Gastroesophageal sphincter (tissue), 4 donors: ENCODE measurements around the gene SEPTIN11. TPM values are rescaled to one million over a fixed set of nuclear protein-coding genes. Genes with fewer than 3 reads are reported as not detected.

Experiments
- ATAC-seq: fragments of 150-250 bp; one replicate; pipeline ENCODE4 v1.9.1; 2016; ENCODE audit warnings: mild to moderate bottlenecking, moderate library complexity
- H3K27ac ChIP-seq, 4 donors: fragments of 200-600 bp; sonication (generic) in 3 of 4; 1 replicate in 3 of 4; 2 replicates in 1 of 4; pipeline ENCODE4 v1.5.1; 2016 to 2019
- H3K27me3 ChIP-seq: fragments of 200-600 bp; sonication (generic); one replicate; pipeline ENCODE4 v1.5.1; 2019
- H3K36me3 ChIP-seq, 2 donors: fragments of 200-600 bp; sonication (generic); one replicate each; pipeline ENCODE4 v1.5.1; 2019; ENCODE audit warnings: control low read depth in 1 of 2
- H3K4me1 ChIP-seq, 3 donors: fragments of 200-600 bp; sonication (generic); 1 replicate in 2 of 3; 2 replicates in 1 of 3; pipeline ENCODE4 v1.5.1; 2016 to 2019; ENCODE audit warnings: control low read depth in 2 of 3
- H3K4me3 ChIP-seq, 2 donors: fragments of 200-600 bp; sonication (generic); one replicate each; pipeline ENCODE4 v1.5.1; 2019; ENCODE audit warnings: mild to moderate bottlenecking in 1 of 2, moderate library complexity in 1 of 2
- H3K9me3 ChIP-seq, 3 donors: fragments of 200-600 bp; sonication (generic); one replicate each; pipeline ENCODE4 v1.5.1; 2017 to 2019; ENCODE audit warnings: control low read depth in 2 of 3
- CTCF ChIP-seq, 4 experiments: fragments of 200-600 bp in 2 of 4; fragments of 450-650 bp in 2 of 4; sonication (generic) in 1 of 4; IDR thresholded peaks; one replicate each; pipeline ENCODE4 v1.5.1; 2017 to 2019; ENCODE audit warnings: antibody characterized with exemption in 4 of 4, mild to moderate bottlenecking in 2 of 4, moderate library complexity in 2 of 4
- EP300 ChIP-seq: sonication (generic); formaldehyde crosslinking; IDR thresholded peaks from one replicate; pipeline ENCODE4 v1.6.1; 2017; ENCODE audit warnings: antibody characterized with exemption, mild to moderate bottlenecking
- POLR2A ChIP-seq, 2 donors: fragments of 450-650 bp; IDR thresholded peaks; one replicate each; pipeline ENCODE4 v1.6.1; 2017; ENCODE audit warnings: antibody characterized with exemption in 2 of 2, mild to moderate bottlenecking in 2 of 2, moderate library complexity in 1 of 2
- POLR2AphosphoS5 ChIP-seq: sonication (generic); formaldehyde crosslinking; IDR thresholded peaks from one replicate; pipeline ENCODE4 v1.6.1; 2017; ENCODE audit warnings: antibody characterized with exemption
- WGBS, 2 donors: methylation state at CpG; one replicate each; pipeline ENCODE4 v1.1.5; 2018; ENCODE audit warnings: low coverage in 1 of 2; 5-methylcytosine and 5-hydroxymethylcytosine counted together
- total RNA-seq, 4 donors: library from RNA; depleted of rRNA; stranded (reverse); fragments of >200 nt; gene quantifications; one replicate each; pipeline ENCODE4 v1.1.0, GENCODE V29; 2016

SEPTIN11 gene
- total RNA-seq, 4 donors from 2014 or later = 65.1 to 192 (median 97.8) TPM

GRCh38 chr4:76955182-76955581 is 5.6 kb downstream of the SEPTIN11 start:
- no peaks in the 10 kb centered on the region for H3K36me3 ChIP-seq
- no peak for ATAC-seq

GRCh38 chr4:76957004-76957738 is 7.6 kb downstream of the SEPTIN11 start:
- Histone ChIP-seq H3K36me3 (no peaks in the 10 kb centered on the region), H3K4me3 (no peak overlapping the region), H3K27me3 (no peaks in the 10 kb centered on the region), H3K4me1 (peaks cover 0 to 40% (median 6%) of the 10 kb centered on the region in 3 donors), H3K9me3 (no peaks in the 10 kb centered on the region), H3K27ac (no peak overlapping the region)
- no peak for ATAC-seq
- TF ChIP-seq EP300 (no peak), CTCF (IDR thresholded peaks at IDR 0.05) (no peak), POLR2AphosphoS5 (no peak), POLR2A (IDR thresholded peaks at IDR 0.05) (no peak)
- WGBS, 2 donors = 61% methylated on average over 3 of the region's 4 CpGs; no CpG with 5 or more reads in 1 of the 2 donors

More at GRCh38 chr4:76955182-76955581, 5.6 kb downstream of the SEPTIN11 start:
- TF ChIP-seq EP300 (no peak), POLR2A (IDR thresholded peaks at IDR 0.05) (no peak), CTCF (IDR thresholded peaks at IDR 0.05) (no peak), POLR2AphosphoS5 (no peak)
- Histone ChIP-seq H3K27ac (no peak overlapping the region), H3K4me1 (peaks cover 0 to 53% (median 16%) of the 10 kb centered on the region in 3 donors), H3K4me3 (no peak overlapping the region), H3K9me3 (no peaks in the 10 kb centered on the region), H3K27me3 (no peaks in the 10 kb centered on the region)
- 67% methylated on average over 1 of the region's 1 CpG; no CpG with 5 or more reads in 1 of the 2 donors for WGBS, 2 donors

- H3K4me3 ChIP-seq = no peak overlapping the region
- H3K9me3 ChIP-seq = no peaks in the 10 kb centered on the region
- TF ChIP-seq CTCF (IDR thresholded peaks at IDR 0.05) (no peak), POLR2AphosphoS5 (no peak), EP300 (no peak), POLR2A (IDR thresholded peaks at IDR 0.05) (no peak)
- WGBS, 2 donors = 85 to 92% methylated on average over 5 of the region's 5 CpGs
- no peaks in the 10 kb centered on the region for H3K27me3 ChIP-seq
- ATAC-seq = no peak
- H3K4me1 ChIP-seq = peaks cover 0 to 23% (median 6%) of the 10 kb centered on the region in 3 donors
- H3K36me3 ChIP-seq = no peaks in the 10 kb centered on the region
- H3K27ac ChIP-seq = no peak overlapping the region
Measured at GRCh38 chr4:76958891-76959290, 9.3 kb downstream of the SEPTIN11 start.

GRCh38 chr4:76960014-76960413 is 10.5 kb downstream of the SEPTIN11 start:
- no peak for TF ChIP-seq POLR2A (IDR thresholded peaks at IDR 0.05)
- WGBS, 2 donors = 85 to 92% methylated on average over 4 of the region's 4 CpGs
- Histone ChIP-seq H3K27me3 (no peaks in the 10 kb centered on the region), H3K9me3 (no peaks in the 10 kb centered on the region), H3K4me3 (no peak overlapping the region), H3K36me3 (no peaks in the 10 kb centered on the region), H3K27ac (no peak overlapping the region), H3K4me1 (peaks cover 0 to 19% (median 6%) of the 10 kb centered on the region in 3 donors)
- no peak for ATAC-seq

GRCh38 chr4:76962406-76963130 is 13.0 kb downstream of the SEPTIN11 start:
- Histone ChIP-seq H3K4me1 (peaks cover 0 to 5% (median 0%) of the 10 kb centered on the region in 3 donors), H3K36me3 (no peaks in the 10 kb centered on the region), H3K9me3 (no peaks in the 10 kb centered on the region), H3K27me3 (no peaks in the 10 kb centered on the region), H3K4me3 (no peak overlapping the region), H3K27ac (no peak overlapping the region)
- ATAC-seq = no peak
- WGBS, 2 donors = 63 to 75% methylated on average over 5 of the region's 5 CpGs
- no peak for TF ChIP-seq EP300
- TF ChIP-seq POLR2A (IDR thresholded peaks at IDR 0.05) = no peak
- TF ChIP-seq POLR2AphosphoS5 = no peak
- no peak for TF ChIP-seq CTCF (IDR thresholded peaks at IDR 0.05)
